Stimulated activated CD8-positive, alpha-beta memory T cell treated with anti-CD3 and anti-CD28 coated beads, Interleukin-7, amount 100 ng/mL, for 24 hours (primary cell): ENCODE data around the gene CITED2.

Experiments
- DNase-seq: peaks from one replicate; pipeline ENCODE4 v3.0.0-alpha.2; 2020; ENCODE audit warnings: low read depth

The CITED2 gene

GRCh38 chr6:139381216-139381865 is 6.9 kb upstream of the CITED2 start:
- DNase-seq: no peak

- DNase-seq: no peak
These were observed 6.2 kb upstream of the CITED2 start for GRCh38 chr6:139380611-139381010.

- no peak for DNase-seq
These were observed 5.7 kb upstream of the CITED2 start for GRCh38 chr6:139380168-139380567.

GRCh38 chr6:139378882-139379341 is 4.5 kb upstream of the CITED2 start:
- DNase-seq: no peak

GRCh38 chr6:139378226-139378625 is 3.8 kb upstream of the CITED2 start:
- no peak for DNase-seq

GRCh38 chr6:139376604-139377218 is 2.3 kb upstream of the CITED2 start:
- DNase-seq: no peak

GRCh38 chr6:139376017-139376330 is 1.5 kb upstream of the CITED2 start:
- no peak for DNase-seq

- peak; percentile 58 for DNase-seq
These were observed 973 bp upstream of the CITED2 start for GRCh38 chr6:139375226-139376016.

- DNase-seq: no peak
These were observed 506 bp downstream of the CITED2 start for GRCh38 chr6:139373928-139374356.

- DNase-seq: peak; percentile 32
These were observed 1.1 kb downstream of the CITED2 start for GRCh38 chr6:139373154-139373927.

- DNase-seq: no peak
These were observed 1.9 kb downstream of the CITED2 start for GRCh38 chr6:139372326-139373153.

- no peak for DNase-seq
These were observed 2.8 kb downstream of the CITED2 start for GRCh38 chr6:139371421-139372203.

- no peak for DNase-seq
These were observed 3.5 kb downstream of the CITED2 start for GRCh38 chr6:139370999-139371345.

- no peak for DNase-seq
These were observed 4.0 kb downstream of the CITED2 start for GRCh38 chr6:139370283-139370998.

GRCh38 chr6:139369568-139370282 is 4.7 kb downstream of the CITED2 start:
- DNase-seq: no peak

GRCh38 chr6:139369068-139369467 is 5.4 kb downstream of the CITED2 start:
- DNase-seq: no peak

- DNase-seq: no peak
These were observed 5.8 kb downstream of the CITED2 start for GRCh38 chr6:139368661-139369060.

- no peak for DNase-seq
These were observed 6.6 kb downstream of the CITED2 start for GRCh38 chr6:139367810-139368351.

- no peak for DNase-seq
These were observed 9.5 kb downstream of the CITED2 start for GRCh38 chr6:139364982-139365379.
